Brain pericyte (primary cell): ENCODE results near the gene NR3C2.

Experiments
- DNase-seq: peaks from one replicate; pipeline ENCODE4 v3.0.0-alpha.2; 2012; ENCODE audit warnings: low read depth, low spot score

NR3C2 gene

DNA sequence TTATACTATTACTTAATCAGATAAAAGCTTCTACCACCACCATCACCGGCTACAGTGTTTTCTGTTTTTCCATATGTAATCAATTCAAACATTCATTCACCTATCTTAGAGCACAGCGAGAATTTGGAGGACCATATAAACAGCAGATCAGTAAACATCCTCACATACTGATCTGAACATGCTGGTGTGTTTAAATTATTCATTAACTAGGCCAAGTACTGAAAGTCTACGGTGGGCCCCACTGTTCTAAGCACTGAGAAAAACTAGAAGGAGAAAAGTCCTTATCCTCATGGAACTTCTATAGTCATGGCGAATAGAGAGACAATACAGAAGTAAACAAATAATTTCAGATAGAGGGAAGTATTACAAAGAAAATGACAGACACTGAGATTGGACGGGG lies 176.6 kb downstream of the NR3C2 start:
- no peak for DNase-seq

DNA sequence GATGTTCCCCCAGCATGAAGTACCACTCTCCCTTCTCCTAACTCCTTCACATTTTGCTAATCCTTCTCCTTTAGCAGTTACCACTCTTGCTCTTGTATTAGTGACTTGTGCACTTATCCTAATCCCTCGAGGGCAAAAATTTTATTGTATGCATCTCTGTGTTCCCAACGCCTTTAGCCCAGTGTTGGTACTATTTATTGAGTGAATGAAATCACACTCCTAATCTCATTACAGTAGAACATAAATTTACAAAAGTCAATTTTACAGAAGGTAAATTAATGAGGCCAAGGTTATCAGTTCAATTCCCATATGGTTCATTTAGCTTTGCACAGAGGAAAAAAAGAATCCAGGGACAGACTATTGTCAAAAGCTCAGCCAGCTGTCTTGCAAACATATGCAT lies 178.4 kb downstream of the NR3C2 start:
- DNase-seq: no peak

DNA sequence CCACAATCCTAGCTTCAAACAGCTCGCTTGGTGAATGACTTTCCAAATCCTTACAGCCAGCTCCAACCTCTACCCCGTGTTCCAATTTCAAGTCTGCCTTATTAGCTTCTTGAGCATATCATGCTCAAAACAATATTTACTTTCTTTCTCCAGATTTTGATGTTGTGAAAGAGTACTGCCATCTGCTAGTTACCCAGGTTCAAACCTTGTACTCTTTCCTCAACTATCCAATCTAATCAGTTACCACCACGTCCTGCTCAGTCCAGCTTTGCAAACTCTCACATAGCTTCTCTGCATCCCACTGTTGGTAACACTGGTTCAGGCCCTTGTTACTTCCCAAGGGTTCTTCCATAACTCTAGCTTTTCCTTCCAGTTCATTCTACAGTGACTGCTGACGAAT lies 179.1 kb downstream of the NR3C2 start:
- no peak for DNase-seq

DNA sequence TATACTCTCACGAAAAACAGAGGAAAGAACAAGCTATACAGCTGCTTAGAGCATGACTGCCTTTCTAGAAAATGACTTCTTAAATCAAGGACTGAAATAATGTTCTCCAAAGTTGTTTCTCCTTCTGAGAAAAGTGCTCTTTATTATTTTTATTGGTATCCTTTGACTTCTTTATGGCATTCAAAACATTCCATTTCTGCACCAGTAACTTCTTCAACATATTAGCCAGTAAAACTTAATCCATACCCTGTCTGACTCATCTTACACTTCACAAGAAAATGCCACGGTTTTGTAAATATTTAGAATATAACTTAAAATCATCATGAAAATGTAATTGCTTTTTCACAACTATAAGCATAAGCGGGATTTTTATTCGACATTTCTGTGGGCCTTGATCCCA lies 180.4 kb downstream of the NR3C2 start:
- DNase-seq: no peak

DNA sequence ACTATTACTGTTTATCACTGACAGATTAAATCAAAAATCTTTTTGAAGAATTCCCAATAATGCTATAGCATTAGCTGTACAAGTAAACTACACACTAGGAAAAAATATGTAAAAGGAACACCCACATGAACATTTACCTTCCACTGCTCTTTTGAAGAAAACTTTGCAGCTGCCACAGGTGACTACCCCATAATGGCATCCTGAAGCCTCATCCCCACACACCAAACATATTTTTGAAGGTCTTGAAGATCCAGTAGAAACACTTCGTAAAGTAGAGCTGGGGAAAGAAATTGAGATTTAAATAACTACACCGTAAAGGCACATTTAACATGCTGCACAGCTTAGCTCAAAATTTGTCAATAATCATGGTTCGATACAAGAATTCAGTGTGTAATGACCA lies 182.4 kb downstream of the NR3C2 start:
- DNase-seq: no peak

DNA sequence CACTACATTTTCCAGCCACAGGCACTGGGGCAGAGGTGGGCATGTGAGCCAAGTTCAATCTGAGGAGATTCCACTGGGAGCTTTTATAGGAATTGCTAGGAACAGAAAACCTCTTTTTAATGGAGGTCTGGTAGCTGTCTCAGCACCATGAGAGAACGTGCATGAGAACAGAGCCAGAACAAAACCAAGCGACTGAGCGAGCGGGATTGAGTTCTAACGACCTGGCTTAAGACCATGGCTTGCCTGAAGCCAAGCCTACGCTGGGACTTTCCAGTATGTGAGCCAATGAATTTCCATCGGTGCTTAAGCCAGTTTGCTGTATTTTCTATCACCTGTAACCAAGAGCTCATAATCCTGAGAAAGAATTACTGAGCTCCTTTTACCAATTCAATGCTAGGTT lies 183.7 kb downstream of the NR3C2 start:
- no peak for DNase-seq

DNA sequence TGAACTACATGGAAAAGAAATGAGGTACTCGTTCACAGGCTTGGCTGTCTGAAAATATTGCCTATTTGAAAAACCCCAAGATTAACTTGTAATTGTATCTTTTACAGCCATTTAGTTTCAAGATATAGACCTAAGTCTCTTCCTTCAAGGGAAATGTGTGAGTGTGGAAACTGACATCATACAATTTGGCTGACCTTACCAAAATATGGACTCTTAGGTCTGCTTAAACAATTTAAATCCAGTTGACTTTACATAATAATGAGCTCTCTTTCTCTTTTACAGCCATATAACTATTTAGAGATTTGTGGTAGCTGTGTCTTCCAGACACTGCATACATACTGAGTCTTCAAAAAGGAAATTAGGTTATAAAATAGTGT lies 186.9 kb downstream of the NR3C2 start:
- no peak for DNase-seq

DNA sequence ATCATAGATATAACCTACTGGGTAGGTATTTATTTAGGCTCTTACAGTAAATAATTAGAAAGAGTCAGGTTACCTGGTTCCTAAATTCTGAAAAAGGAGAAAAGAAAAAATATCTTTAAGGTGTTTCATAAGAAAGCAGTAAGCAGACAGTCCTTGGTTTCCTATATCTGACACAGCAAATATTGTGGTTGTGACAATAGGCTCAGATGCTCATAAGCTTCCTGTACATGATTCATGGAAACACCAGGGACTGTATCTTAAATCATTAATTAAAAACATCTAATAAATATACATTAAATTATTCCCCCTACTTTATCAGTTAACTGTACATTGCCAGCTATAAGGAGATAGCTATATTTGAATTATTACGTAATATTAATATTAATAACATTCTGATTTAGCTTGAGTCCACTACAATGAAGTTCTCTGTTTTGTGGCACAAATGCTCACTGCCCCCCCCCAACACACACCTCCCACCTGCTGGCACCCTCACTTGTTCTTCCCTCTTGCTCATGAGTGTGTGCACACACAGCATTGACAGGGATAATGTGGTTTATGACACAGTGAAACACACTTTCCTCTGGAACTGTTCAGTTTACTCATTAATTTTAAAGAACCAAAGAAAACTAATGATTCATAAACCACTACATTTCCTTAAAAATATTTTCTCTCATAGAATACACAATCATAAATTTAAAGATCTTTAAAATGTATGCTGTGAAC lies 187.4 kb downstream of the NR3C2 start:
- DNase-seq: no peak

DNA sequence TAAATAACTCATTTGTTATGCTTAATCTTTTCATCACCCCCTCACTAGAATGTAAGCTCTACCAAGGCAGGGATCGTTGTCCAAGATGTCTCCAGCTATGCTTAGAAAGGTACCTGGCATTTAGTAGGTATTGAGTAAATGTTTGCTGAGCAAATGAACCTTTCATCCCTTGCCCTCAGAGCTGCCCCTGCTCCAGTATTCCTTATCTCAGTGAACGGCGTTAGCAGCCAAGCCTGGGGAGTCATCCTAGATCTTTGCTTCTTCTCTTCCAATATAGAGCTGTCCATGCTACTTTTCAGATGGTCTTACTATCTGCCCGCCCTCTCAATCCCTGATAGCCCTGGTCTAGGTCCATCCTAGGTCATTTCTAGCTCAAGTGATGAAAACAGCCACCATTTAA lies 188.4 kb downstream of the NR3C2 start:
- DNase-seq: no peak

DNA sequence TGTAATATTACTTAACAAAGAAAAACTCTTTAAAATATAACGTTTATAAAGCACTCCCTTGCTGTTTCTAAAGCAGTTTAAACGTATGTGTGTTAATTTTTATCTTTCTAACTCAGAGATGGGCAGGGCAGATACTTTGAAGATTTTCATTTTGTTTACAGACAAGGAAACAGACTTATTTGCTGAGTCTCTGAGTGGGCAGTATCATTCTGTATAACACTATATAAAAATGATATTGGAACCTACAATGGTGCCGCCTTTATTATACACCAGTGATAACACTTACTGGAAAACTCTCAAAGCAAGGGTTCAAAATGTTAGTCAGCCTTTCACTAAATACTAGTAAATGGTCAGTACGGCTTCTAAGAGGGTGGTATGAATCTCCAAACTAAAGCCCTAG lies 193.4 kb downstream of the NR3C2 start:
- no peak for DNase-seq

DNA sequence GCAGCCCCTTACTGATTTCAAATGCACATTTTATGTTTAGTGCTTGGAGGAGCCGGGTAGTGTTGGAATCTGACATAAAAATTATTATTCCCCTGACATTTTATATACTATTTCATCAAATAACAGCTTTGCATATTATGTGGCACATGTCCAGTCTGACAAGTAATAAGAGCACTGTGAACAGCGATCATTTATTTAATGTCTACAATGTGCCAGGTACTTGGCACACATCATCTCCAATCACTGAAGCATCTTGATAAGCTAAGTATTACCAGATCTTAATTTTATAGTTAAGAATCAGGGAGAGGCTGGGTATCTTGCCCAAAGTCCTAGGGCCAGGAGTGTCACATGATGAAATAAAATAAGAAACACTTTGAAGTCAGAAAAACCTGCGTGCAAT lies 197.2 kb downstream of the NR3C2 start:
- DNase-seq: no peak

DNA sequence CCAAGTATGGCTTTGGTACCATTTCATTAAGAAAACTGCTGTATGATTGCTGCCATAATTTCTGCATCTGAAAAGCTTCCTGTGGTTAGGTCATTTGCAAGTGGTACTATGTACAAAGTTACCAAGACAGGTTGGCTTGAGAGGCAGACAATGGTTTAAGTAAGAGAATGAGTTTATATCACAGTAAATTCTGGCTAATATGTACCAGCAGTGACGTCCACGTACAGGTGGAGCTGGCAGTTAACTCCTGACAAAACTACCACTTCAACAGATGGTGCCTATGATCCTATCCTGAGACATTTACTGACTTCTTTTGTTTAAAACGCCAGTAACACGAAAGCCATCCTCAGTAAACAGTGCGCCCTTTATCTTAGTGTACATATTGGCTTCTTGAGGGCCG lies 198.4 kb downstream of the NR3C2 start:
- DNase-seq: no peak

DNA sequence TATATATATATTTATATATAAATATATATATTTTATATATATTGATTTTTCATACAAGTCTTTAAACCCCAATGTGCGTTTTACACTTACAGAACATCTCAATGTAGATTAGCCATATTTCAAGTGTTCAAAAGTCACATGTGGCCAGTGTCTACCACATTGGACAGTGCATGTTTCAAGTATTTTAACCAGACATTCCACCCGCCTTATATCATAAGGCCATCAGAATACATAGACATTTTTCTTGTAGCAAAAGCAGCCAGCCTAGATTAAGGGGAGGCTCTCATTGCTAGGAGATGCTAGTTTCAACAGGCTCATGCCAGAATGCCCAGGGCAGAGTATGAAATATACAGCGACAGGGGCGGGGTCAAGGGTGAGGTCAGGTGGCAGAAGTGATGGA lies 202.0 kb downstream of the NR3C2 start:
- DNase-seq: no peak

DNA sequence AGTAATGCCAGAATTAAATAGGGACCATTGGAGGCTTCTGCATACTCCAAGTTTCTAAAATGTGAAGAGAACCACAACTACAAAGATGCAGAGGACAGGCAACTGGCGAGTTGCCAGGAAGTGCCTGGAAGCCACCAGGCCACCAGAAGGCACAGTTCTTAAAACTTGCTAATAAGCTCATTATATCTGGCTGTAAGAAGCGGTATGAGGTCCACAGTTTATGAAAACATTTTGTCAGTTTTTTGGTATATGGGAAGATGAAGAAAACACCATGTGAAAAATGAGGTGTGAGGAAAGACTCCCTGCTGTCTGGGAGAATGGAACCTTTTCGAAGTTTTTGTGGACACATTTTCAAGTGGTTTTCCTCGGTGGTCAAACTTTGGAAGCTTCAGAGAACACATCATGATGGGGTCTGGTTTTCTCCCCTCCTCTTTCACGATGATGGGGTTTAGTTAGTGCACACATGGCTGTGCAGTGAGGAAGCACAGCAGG lies 202.7 kb downstream of the NR3C2 start:
- DNase-seq: no peak

DNA sequence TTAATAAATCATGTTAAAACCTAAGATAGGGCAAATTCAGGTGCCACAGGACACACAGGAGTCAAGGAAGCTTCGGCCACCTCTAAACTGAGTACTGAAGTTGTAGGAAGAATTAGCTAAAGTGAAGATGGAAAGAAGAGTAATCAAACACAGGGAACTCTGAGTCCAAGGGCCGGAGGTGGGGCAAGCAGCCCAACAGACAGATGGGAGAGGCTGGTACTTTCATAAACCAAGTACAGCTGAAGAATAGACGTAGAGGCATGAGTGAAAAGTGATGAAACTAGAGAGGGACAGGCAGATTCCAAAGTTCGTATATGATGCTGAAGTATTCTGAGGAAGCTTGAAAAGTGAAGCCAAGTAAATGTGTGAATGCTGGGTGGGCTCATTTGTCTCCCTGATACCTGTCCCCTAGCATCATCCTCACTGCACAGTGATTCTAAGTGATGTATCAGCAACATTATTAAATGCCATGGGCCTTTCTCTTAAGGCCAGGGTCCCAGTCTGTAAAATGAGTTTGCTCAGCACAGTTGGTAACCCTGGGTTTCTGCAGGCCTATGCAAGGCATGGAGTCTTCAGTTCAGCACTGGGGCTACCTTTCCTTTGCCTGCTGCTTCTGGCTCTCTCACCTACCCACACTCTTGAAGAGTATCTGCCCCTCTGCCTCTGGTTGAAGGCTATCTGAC lies 203.3 kb downstream of the NR3C2 start:
- no peak for DNase-seq

DNA sequence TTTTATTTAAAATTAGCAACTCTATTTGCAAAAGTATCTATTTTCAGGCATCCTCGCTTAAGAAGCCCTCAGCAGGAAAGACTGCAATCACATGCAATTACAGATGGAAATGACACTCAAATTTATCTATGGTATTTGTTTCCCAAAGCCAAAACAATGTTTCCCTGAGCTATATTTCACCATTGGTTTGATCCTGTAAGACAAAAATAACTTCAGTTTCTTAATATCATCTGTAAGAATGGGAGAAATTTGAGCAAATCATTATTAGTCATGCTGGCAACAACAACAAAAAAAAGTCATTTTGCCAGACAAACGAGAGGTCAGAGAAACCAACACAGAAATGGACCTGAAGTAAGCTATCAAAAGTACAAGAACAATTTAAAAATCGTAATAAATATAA lies 204.1 kb downstream of the NR3C2 start:
- no peak for DNase-seq

DNA sequence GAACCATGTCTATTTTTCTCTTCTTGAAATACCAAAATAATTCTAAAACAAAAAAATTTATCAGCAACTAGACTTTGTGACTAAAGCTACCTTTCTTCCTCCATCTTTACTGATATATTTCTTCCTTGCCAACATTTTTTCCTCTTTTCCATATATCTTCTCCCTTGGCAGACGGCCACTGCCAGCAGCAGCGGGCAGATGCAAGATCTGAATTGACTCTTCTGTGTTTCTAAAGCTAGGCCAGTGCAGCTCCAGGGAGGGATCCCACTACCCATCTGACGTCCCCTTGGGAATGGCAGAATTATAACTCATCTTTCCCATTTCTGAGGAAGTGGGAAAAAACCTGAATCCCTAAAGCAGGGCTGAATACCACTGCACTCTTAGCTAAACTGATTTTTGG lies 206.4 kb downstream of the NR3C2 start:
- DNase-seq: no peak

DNA sequence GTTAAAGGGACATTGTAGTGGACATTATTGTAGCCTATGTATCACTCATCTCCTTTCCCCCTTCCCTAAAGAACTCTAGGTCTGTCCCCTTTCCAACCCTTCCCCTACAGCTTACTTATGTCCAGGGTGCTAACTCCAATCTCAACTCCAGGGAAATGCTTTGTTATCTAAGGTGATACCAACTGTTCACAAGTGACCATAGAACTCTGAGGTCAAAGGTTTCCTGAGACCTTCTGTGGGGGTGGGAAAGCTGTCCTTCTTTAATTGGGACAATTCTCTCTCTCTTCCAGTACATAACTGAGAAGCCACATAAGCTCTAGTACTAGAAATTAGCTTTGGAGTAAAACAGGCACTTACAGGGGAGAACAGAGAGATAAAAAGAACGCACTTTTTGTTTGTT lies 212.4 kb downstream of the NR3C2 start:
- no peak for DNase-seq

DNA sequence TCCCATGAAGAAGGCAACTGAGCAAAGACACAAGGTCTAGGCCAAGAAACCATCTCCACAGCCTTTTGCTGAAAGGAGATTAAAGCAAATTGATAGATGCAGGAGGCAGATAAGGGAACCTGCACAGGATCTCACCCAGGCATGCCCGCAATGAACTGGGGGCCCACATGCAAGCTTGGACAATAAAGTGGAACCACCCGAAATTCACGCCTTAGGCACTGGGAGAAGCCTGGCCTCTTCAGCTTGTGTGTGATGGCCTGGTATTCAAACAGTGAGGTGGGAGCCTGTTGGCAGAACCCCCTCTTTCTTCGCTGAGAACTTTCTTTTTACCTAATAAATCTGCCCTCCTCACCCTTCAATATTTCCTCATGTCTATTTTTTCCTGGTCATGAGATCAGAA lies 213.2 kb downstream of the NR3C2 start:
- no peak for DNase-seq

DNA sequence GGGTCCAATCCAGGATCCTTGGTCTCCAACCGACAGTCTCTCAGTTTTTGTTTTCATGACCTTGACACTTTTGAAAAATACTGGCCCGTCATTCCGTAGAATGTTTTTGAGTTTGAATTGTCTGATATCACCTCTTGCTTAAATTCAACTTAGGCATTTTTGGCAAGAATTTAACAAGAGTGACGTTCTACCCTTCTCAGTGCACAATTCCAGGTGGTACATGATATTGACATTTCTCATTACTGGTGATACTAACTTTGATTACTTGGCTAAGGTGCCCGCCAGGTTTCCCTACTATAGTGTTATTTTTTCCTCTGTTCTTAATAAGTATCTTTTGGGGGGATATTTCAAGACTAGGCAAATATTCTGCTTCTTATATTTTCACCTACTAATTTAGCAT lies 215.1 kb downstream of the NR3C2 start:
- no peak for DNase-seq

DNA sequence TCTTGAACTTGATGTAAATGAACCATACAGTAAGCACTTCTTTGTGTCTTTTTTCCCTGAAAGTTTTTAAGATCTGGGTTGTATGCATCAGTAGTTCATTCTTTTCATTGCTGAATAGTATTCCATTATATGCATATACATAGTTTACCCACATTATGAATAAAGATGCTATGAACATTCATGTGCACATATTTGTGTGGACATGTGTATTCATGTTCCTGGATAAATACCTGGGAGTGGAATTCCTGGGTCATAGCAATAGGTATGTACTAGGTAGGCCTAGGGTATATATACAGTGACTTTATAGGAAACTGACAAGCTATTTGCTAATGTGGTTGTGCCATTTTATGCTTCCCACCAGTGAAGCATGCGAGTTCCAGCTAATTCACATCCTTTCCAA lies 215.9 kb downstream of the NR3C2 start:
- DNase-seq: no peak

DNA sequence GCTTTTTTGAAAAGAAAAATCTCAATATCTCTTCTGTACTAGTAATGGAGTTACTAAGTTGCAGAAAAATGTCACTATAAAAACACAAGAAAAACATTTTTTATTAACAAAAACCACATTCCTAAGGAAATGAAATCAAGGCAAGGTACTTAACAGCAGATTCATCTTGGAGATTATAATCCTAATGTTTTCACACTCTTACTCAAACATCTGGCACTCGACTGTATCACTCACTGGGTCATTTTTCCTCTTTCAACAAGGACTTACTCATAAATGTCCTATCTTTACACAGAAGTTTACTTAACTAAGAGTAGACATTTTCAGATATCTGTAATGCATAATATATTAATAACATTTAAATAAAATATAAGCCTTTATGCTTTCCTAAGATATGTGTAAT lies 216.6 kb downstream of the NR3C2 start:
- DNase-seq: no peak

DNA sequence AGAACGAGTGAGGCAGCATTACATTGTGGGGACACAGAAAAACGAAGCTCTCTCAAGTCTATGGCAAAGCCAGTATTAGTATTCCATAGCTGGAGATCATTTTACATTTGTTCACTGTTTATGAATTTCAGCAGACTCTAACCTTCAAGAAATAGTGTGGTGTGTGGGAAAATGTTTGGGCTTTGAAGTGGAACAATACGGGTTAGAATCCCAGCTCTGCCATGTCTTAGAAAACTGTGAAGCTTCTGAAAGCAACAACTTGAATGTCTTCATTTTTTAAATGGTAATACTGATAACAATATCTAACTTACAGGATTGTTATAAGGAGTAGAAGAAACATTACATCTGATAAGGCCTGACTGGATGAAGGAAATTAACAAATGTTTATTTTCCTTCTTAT lies 217.7 kb downstream of the NR3C2 start:
- DNase-seq: no peak
